Measurements from ENCODE around the gene NKTR. TPM values are rescaled to one million over a fixed set of nuclear protein-coding genes. Genes with fewer than 3 reads are reported as not detected.

The NKTR gene
- polyA plus RNA-seq, 3 donors, result 71.6 to 188 (median 171) TPM

- DNase-seq, result no peak
Observed at GRCh38 chr3:42660131-42660715, 59.7 kb downstream of the NKTR start.

- no peak for DNase-seq
Observed at GRCh38 chr3:42660898-42661297, 60.4 kb downstream of the NKTR start.

GRCh38 chr3:42661593-42662022 is 61.1 kb downstream of the NKTR start:
- DNase-seq, result no peak

GRCh38 chr3:42662037-42662812 is 61.7 kb downstream of the NKTR start:
- no peak for DNase-seq

- DNase-seq, result no peak
Observed at GRCh38 chr3:42662813-42663535, 62.5 kb downstream of the NKTR start.

- DNase-seq, result no peak
Observed at GRCh38 chr3:42663581-42664437, 63.3 kb downstream of the NKTR start.

- DNase-seq, result no peak
Observed at GRCh38 chr3:42664438-42664803, 63.9 kb downstream of the NKTR start.

- DNase-seq, result no peak
Observed at GRCh38 chr3:42665050-42665878, 64.8 kb downstream of the NKTR start.

GRCh38 chr3:42666022-42666421 is 65.5 kb downstream of the NKTR start:
- no peak for DNase-seq

GRCh38 chr3:42666577-42666998 is 66.1 kb downstream of the NKTR start:
- DNase-seq, result no peak

GRCh38 chr3:42667096-42667522 is 66.6 kb downstream of the NKTR start:
- no peak for DNase-seq

GRCh38 chr3:42667523-42668412 is 67.3 kb downstream of the NKTR start:
- DNase-seq, result no peak

GRCh38 chr3:42668413-42668760 is 67.9 kb downstream of the NKTR start:
- no peak for DNase-seq

- DNase-seq, result no peak
Observed at GRCh38 chr3:42668793-42669217, 68.3 kb downstream of the NKTR start.

- DNase-seq, result no peak
Observed at GRCh38 chr3:42670051-42670576, 69.6 kb downstream of the NKTR start.

GRCh38 chr3:42670670-42671069 is 70.2 kb downstream of the NKTR start:
- no peak for DNase-seq

- no peak for DNase-seq
Observed at GRCh38 chr3:42672515-42672914, 72.0 kb downstream of the NKTR start.

- DNase-seq, result no peak
Observed at GRCh38 chr3:42673082-42673481, 72.6 kb downstream of the NKTR start.

- no peak for DNase-seq
Observed at GRCh38 chr3:42674146-42674545, 73.7 kb downstream of the NKTR start.

- no peak for DNase-seq
Observed at GRCh38 chr3:42675909-42676308, 75.4 kb downstream of the NKTR start.
